Daoy (cell line): ENCODE data around the gene SND1. TPM values are rescaled to one million over a fixed set of nuclear protein-coding genes. Genes with fewer than 3 reads are reported as not detected.

Experiments used
- DNase-seq: peaks from one replicate; pipeline ENCODE4 v3.0.0-alpha.2; 2015; ENCODE audit warnings: low read depth
- total RNA-seq: library from RNA; depleted of rRNA; stranded (reverse); fragments of >200 nt; shearing (Covaris generic); gene quantifications from 2 replicates; pipeline ENCODE4 v1.2.3, GENCODE V29; 2014

SND1 gene
- total RNA-seq, 1 experiment from 2014 or later: 229 TPM

GRCh38 chr7:127730658-127731276 is 78.8 kb downstream of the SND1 start:
- no peak for DNase-seq

GRCh38 chr7:127731431-127732080 is 79.6 kb downstream of the SND1 start:
- DNase-seq: no peak

GRCh38 chr7:127732306-127732705 is 80.3 kb downstream of the SND1 start:
- DNase-seq: no peak

- DNase-seq: no peak
Observed at GRCh38 chr7:127733986-127734385, 82.0 kb downstream of the SND1 start.

GRCh38 chr7:127736511-127736910 is 84.5 kb downstream of the SND1 start:
- DNase-seq: no peak

- DNase-seq: no peak
Observed at GRCh38 chr7:127738859-127739258, 86.9 kb downstream of the SND1 start.

- no peak for DNase-seq
Observed at GRCh38 chr7:127741764-127742375, 89.9 kb downstream of the SND1 start.

GRCh38 chr7:127745445-127745844 is 93.5 kb downstream of the SND1 start:
- no peak for DNase-seq

- DNase-seq: peak; percentile 45
Observed at GRCh38 chr7:127751062-127751461, 99.1 kb downstream of the SND1 start.

GRCh38 chr7:127751490-127752448 is 99.8 kb downstream of the SND1 start:
- DNase-seq: peak; percentile 11

- no peak for DNase-seq
Observed at GRCh38 chr7:127752829-127753228, 100.8 kb downstream of the SND1 start.

GRCh38 chr7:127754457-127754856 is 102.5 kb downstream of the SND1 start:
- no peak for DNase-seq

- DNase-seq: no peak
Observed at GRCh38 chr7:127755521-127755920, 103.5 kb downstream of the SND1 start.

- no peak for DNase-seq
Observed at GRCh38 chr7:127755965-127756364, 104.0 kb downstream of the SND1 start.

GRCh38 chr7:127758105-127758504 is 106.1 kb downstream of the SND1 start:
- DNase-seq: no peak

GRCh38 chr7:127758845-127759244 is 106.9 kb downstream of the SND1 start:
- DNase-seq: no peak

- no peak for DNase-seq
Observed at GRCh38 chr7:127759945-127760421, 108.0 kb downstream of the SND1 start.

- DNase-seq: no peak
Observed at GRCh38 chr7:127760436-127761031, 108.5 kb downstream of the SND1 start.

- DNase-seq: no peak
Observed at GRCh38 chr7:127761196-127761595, 109.2 kb downstream of the SND1 start.

- no peak for DNase-seq
Observed at GRCh38 chr7:127764681-127765080, 112.7 kb downstream of the SND1 start.

GRCh38 chr7:127765150-127765549 is 113.2 kb downstream of the SND1 start:
- DNase-seq: no peak
